Type B pancreatic cell (in vitro differentiated cells): ENCODE data around the gene MT1B. TPM values are rescaled to one million over a fixed set of nuclear protein-coding genes. Genes with fewer than 3 reads are reported as not detected.
"Not testable (repeated sequence)": the region's sequence is repeated elsewhere in the genome, so short reads cannot be mapped to it uniquely, and the experiment has no call there.

Experiments used
- DNase-seq: peaks from one replicate; pipeline ENCODE4 v3.0.0; 2021; ENCODE audit warnings: mixed read lengths; ENCODE audit not compliant: unreplicated experiment; ENCODE audit errors: extremely low spot score
- H3K27ac Mint-ChIP-seq: 2 replicates; pipeline ENCODE4 v1.8.0; 2021; ENCODE audit warnings: mild to moderate bottlenecking, mixed read lengths
- H3K27me3 Mint-ChIP-seq: 2 replicates; pipeline ENCODE4 v1.8.0; 2021; ENCODE audit warnings: mixed read lengths
- H3K36me3 Mint-ChIP-seq: 2 replicates; pipeline ENCODE4 v1.8.0; 2021; ENCODE audit warnings: mixed read lengths
- H3K4me1 Mint-ChIP-seq: one replicate; pipeline ENCODE4 v1.8.0; 2021; ENCODE audit warnings: mixed read lengths; ENCODE audit not compliant: unreplicated experiment
- H3K4me3 Mint-ChIP-seq: 2 replicates; pipeline ENCODE4 v1.8.0; 2021; ENCODE audit warnings: mild to moderate bottlenecking, mixed read lengths
- H3K9me3 Mint-ChIP-seq: 2 replicates; pipeline ENCODE4 v1.8.0; 2021; ENCODE audit warnings: mixed read lengths
- CTCF ChIP-seq: fragments of 200-600 bp; sonication (generic); conservative IDR thresholded peaks from 2 replicates; pipeline ENCODE4 v1.5.0; 2021; ENCODE audit warnings: antibody characterized with exemption, mild to moderate bottlenecking
- total RNA-seq: library from RNA; stranded (reverse); gene quantifications from 2 replicates; pipeline ENCODE4 v1.2.1, GENCODE V29; 2021; ENCODE audit warnings: low replicate concordance

The MT1B gene
- total RNA-seq, 1 donor from 2014 or later: not detected

- Mint-ChIP-seq H3K36me3 (peaks cover 6% of the 10 kb centered on the region), H3K9me3 (peaks cover 8% of the 10 kb centered on the region), H3K27ac (no peak overlapping the region), H3K27me3 (peaks cover 90% of the 10 kb centered on the region), H3K4me3 (no peak overlapping the region), H3K4me1 (no peaks in the 10 kb centered on the region)
- no peak for DNase-seq
- TF ChIP-seq CTCF: no peak
These were observed 31.3 kb upstream of the MT1B start for GRCh38 chr16:56620339-56620897.

- H3K4me1 Mint-ChIP-seq, H3K27ac Mint-ChIP-seq, DNase-seq, H3K9me3 Mint-ChIP-seq, H3K36me3 Mint-ChIP-seq, H3K4me3 Mint-ChIP-seq: not testable (repeated sequence)
- H3K27me3 Mint-ChIP-seq: peaks cover 93% of the 10 kb centered on the region
These were observed 29.8 kb upstream of the MT1B start for GRCh38 chr16:56621665-56622445.

GRCh38 chr16:56623184-56623583 lies 28.5 kb upstream of the MT1B start:
- not testable (repeated sequence) for H3K4me1 Mint-ChIP-seq, DNase-seq, H3K27ac Mint-ChIP-seq, H3K36me3 Mint-ChIP-seq, H3K9me3 Mint-ChIP-seq, H3K4me3 Mint-ChIP-seq
- H3K27me3 Mint-ChIP-seq: peaks cover 86% of the 10 kb centered on the region

GRCh38 chr16:56623637-56624036 lies 28.0 kb upstream of the MT1B start:
- no peak for DNase-seq
- H3K4me1 Mint-ChIP-seq: peaks cover 5% of the 10 kb centered on the region
- H3K9me3 Mint-ChIP-seq: peaks cover 8% of the 10 kb centered on the region
- no peak overlapping the region for H3K27ac Mint-ChIP-seq
- H3K36me3 Mint-ChIP-seq: peaks cover 6% of the 10 kb centered on the region
- H3K27me3 Mint-ChIP-seq: peaks cover 85% of the 10 kb centered on the region
- no peak for TF ChIP-seq CTCF
- no peak overlapping the region for H3K4me3 Mint-ChIP-seq

- H3K27me3 Mint-ChIP-seq: peaks cover 85% of the 10 kb centered on the region
- TF ChIP-seq CTCF: no peak
- no peak within 1 kb of the TSS for H3K27ac Mint-ChIP-seq
- H3K36me3 Mint-ChIP-seq: peaks cover 6% of the 10 kb centered on the region
- H3K9me3 Mint-ChIP-seq: peaks cover 8% of the 10 kb centered on the region
- no peak for DNase-seq
- H3K4me1 Mint-ChIP-seq: peaks cover 6% of the 10 kb centered on the region
- H3K4me3 Mint-ChIP-seq: peak within 1 kb of the TSS; percentile 86
These were observed 26.3 kb upstream of the MT1B start, which contains the start of gene MT1E for GRCh38 chr16:56625140-56625942. TSS of gene MT1E (plus strand) at chr16:56625781. CDS start at chr16:56625852, 71 bp downstream.

GRCh38 chr16:56625943-56626654 lies 25.6 kb upstream of the MT1B start:
- H3K4me1 Mint-ChIP-seq: peaks cover 6% of the 10 kb centered on the region
- H3K9me3 Mint-ChIP-seq: peaks cover 8% of the 10 kb centered on the region
- TF ChIP-seq CTCF: no peak
- DNase-seq: no peak
- peaks cover 87% of the 10 kb centered on the region for H3K27me3 Mint-ChIP-seq
- peaks cover 6% of the 10 kb centered on the region for H3K36me3 Mint-ChIP-seq
- H3K27ac Mint-ChIP-seq: no peak overlapping the region
- peak overlapping the region; percentile 81 for H3K4me3 Mint-ChIP-seq
